Activated CD4-positive, CD25-positive, alpha-beta regulatory T cell (primary cell): ENCODE measurements around the gene GPR152.

Experiments
- DNase-seq, 4 experiments: peaks; one replicate each; lab custom pipeline; 2025; lab: John Stamatoyannopoulos, UW

The GPR152 gene

DNA sequence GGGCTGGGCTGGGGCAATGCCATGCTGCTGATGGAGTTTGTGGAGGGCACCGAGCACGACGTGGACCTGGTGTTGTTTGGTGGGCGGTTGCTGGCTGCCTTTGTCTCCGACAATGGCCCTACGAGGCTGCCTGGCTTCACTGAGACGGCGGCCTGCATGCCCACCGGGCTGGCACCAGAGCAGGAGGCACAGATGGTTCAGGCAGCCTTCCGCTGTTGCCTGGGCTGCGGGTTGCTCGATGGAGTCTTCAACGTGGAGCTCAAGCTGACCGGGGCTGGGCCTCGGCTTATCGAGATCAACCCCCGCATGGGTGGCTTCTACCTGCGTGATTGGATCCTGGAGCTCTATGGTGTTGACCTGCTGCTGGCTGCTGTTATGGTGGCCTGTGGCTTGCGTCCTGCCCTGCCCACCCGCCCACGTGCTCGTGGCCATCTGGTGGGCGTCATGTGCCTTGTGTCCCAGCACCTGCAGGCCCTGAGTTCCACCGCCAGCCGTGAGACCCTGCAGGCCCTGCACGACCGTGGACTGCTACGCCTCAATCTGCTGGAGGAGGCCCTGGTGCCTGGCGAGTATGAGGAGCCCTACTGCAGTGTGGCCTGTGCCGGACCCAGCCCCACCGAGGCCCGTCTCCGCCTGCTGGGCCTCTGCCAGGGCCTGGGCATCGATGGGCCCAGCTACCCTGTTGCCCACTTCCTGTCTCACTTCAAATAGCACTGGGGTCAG lies 28.5 kb downstream of the GPR152 start:
- DNase-seq, result no peak

DNA sequence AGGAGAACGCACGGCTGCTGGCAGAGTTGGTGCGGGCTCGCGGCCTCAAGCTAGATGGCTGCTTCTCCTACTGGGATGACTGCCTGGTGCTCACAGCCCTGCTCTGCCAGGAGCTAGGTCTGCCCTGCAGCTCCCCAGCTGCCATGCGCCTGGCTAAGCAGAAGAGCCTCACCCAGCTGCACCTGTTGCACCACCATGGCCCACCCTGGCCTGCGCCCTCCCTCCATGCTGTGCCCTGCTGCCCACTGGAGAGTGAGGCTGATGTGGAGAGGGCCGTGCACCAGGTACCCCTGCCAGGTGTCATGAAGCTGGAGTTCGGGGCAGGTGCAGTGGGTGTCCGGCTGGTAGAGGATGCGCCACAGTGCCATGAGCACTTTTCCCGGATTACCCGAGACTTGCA lies 29.1 kb downstream of the GPR152 start:
- DNase-seq, result no peak

DNA sequence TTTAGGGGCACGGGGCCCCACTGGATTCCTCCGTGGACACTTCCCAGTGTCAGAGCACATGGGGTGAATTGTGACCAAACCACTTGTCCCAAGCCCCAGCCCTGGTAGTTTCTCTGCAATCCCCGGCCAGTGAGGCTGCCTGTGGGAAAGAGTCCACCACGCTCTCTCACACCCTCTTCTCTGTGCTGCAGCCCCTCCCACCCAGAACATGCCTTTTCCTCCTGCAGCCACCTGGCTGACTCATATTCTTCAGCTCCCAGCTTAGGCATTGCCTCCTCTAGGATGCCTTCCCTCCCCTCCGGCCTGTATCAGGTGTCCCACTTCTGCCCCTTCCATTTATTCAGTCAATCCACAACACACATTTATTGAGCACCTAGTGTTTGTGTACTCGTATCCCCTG lies 29.6 kb downstream of the GPR152 start:
- no peak for DNase-seq

DNA sequence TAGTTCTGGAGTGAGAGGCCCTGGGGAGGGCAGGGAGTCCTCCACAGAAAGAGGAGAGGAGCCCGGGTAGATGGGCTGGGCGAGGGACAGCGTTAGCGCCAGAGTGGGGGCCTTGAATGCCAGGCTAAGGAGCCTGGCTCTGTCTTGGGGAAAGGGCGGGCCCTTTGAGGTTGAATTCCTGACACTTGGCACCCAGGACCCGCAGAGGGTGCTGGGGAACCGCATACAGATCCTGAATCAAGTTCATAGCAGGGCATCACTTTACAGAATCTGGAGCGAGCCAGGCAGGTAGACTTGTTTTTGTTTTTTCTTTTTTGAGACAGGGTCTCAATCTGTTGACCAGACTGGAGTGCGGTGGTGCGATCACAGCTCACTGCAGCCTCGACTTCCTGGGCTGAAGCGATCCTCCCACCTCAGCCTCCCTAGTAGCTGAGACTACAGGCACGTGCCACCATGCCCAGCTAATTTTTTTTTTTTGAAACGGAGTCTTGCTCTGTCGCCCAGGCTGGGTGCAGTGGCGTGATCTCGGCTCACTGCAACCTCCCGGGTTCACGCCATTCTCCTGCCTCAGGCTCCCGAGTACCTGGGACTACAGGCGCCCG lies 31.0 kb downstream of the GPR152 start:
- no peak for DNase-seq

DNA sequence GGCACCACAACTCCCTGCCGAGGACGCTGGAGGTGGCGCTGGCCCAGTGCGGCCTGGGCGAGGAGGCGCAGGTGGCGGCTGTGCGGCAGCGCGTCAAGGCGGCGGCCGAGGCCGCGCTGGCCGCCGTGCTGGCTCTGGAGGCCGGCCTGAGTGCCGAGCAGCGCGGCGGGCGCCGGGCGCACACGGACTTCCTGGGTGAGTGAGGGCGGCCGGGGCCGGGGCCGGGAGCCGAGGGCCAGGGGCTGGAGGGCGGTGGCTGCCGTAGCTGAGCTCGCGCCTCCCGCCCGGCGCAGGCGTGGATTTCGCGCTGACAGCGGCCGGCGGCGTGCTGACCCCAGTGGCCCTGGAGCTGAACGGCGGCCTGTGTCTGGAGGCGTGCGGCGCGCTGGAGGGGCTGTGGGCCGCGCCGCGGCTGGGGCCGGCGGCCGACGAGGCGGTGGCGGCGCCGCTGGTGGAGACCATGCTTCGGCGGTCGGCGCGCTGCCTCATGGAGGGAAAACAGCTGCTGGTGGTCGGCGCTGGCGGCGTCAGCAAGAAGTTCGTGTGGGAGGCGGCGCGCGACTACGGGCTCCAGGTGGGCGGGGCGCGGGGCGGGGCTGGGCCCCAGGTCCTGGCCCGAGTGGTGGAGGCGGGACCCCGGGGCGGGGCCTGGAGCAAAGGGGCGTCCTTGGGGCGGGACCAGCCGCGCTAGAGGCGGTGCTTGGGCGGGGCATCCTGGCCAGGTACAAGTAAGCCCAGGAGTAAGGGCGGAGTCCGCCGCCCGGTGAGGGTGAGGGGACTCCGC lies 31.7 kb downstream of the GPR152 start:
- DNase-seq, result peak; percentile 98 to 99 (median 99)

DNA sequence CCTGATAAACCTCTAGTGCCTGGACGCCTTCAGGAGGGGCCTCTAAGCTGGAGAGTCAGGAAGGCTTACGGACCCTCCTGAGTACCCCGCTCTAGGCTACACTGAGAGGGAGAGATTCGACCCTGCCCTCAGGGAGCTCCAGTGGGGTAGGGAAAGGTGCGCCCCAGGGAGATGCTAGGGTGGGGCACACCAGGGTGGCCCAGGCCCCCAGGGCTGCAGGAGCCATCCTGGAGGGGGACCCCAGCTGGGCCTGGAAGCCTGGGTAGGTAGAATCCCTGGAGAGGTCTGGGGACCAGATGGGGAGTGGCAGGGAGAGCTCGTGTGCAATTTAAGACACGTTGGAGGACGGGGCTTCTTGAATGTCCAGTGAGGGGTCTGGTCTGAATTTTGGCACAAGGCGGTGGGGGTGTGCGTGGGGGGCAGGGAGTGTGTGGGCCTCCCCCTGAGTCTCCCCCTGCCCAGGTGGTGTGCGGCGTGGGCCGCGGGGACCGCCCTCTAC lies 32.3 kb downstream of the GPR152 start:
- no peak for DNase-seq

DNA sequence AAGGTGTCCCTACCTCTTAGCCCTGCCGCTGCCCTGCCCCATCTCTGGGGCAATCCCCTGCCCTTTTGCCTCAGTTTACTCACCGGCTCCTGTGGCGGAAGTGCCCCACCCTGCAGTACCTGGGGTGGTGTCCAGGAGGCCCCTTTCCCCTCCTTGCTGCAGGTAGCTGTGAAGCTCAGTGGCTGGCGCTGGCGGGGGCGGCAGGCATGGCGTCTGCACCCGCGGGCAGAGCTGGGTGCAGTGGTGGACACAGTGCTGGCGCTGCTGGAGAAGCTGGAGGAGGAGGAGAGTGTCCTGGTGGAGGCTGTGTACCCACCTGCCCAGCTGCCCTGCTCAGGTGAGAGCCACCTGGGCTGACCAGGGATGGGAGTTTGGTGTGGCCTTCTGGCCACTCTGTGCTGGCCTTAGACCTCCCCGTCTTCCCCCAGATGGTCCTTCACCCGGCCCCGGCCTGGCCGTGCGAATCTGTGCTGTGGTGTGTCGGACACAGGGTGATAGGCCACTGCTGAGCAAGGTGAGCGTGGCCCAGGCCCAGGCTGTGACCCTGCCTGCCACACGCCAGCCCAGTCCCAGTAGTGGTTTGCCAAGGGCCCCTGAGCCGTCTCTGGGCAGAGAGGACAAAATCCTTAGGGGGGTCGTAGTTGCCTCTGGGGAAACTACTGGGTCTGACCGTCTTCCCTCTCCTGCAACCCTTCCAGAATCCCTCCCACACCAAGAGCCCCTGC lies 33.0 kb downstream of the GPR152 start:
- no peak for DNase-seq

DNA sequence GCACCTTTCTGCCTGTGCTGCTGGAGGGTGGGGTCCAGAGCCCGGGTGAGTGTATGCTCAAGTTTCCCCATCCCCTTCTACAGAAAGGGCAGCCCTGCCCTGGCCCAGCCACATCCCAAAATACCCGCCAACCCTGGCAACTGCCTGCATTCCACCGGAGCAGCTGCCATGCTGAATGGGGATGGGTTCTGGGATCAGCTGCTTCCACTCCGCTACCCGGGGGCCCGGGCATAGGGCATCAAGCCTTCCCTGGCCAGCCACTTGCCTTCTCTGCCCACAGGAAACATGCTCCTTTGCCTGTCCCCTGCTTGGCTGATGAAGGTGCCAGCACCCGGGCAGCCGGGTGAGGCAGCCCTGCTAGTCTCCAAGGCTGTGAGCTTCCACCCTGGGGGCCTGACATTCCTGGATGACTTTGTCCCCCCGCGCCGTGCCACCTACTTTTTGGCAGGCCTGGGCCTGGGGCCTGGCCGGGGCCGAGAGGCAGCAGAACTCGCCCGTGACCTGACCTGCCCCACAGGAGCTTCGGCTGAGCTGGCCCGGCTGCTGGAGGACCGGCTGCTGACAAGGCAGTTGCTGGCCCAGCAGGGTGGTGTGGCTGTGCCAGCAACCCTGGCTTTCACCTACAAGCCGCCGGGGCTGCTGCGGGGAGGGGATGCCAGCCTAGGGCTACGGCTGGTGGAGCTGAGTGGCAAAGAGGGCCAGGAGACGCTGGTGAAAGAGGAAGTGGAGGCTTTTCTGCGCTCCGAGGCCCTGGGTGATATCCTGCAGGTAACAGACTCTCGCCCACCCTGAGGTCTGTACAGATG lies 33.9 kb downstream of the GPR152 start:
- DNase-seq, result peak in 2 of 4 experiments; percentile 30 to 39

DNA sequence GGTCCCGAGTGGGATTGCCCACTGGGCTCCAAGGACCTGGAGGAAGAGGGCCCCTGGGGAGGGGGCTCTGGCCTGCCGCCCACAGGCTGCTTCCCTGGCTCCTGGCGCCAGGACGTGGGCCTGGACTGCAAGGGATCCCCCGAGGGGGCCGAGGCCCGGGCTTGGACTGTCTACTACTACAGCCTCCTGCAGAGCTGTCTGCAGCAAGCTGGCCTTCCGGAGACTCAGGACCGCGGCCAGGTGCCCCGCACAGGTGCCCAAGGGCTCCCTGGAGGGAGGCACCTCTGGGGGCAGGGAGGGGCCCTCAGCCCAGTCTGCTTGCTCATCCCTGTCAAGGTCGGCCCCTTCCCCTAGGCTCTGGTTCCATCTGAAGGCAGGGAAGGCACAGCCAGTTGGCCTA lies 35.1 kb downstream of the GPR152 start:
- DNase-seq, result no peak

DNA sequence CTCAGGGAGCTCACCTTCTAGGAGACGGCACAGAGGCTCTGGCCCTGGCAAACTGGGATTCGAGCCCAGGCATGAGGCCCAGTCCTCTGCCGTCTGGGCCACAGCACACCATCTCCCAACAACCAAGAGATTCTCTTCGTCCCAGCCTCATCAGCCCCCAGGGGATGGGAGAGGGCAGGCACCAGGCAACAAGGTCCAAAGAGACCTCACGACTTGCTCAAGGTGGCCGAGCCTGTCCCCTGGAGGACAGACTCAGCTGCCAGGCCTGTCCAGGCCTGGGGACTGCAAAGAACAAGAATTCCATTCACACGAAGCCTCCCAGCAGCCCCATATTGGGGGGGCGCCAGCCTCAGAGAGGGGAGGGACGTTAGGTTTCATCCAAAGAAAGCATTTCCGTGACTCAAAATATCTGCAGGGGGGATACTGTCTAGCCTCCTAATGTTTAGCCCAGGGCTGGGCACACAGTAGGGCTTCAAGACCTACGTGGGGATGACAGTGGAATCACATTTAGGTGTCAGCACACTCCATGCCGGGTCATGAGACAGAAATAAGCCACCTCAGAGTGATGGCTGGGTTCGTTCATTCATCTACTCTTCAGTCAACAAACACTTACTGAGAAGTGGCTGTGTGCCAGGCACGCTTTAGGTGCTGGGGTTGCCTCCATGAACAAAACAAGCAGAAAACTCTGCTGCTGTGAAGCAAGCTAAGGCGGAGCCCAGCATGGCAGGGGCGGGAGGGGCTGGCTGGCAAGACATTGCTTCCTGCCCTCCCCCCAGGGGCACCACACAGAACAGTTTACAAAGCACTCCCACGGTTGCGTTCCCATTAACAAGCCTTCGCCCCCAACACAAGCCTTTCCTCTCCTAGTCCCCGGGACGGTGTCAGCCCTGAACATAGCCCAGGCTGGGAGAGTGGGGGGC lies 35.9 kb downstream of the GPR152 start:
- peak in 3 of 4 experiments; percentile 26 to 83 (median 81) for DNase-seq

DNA sequence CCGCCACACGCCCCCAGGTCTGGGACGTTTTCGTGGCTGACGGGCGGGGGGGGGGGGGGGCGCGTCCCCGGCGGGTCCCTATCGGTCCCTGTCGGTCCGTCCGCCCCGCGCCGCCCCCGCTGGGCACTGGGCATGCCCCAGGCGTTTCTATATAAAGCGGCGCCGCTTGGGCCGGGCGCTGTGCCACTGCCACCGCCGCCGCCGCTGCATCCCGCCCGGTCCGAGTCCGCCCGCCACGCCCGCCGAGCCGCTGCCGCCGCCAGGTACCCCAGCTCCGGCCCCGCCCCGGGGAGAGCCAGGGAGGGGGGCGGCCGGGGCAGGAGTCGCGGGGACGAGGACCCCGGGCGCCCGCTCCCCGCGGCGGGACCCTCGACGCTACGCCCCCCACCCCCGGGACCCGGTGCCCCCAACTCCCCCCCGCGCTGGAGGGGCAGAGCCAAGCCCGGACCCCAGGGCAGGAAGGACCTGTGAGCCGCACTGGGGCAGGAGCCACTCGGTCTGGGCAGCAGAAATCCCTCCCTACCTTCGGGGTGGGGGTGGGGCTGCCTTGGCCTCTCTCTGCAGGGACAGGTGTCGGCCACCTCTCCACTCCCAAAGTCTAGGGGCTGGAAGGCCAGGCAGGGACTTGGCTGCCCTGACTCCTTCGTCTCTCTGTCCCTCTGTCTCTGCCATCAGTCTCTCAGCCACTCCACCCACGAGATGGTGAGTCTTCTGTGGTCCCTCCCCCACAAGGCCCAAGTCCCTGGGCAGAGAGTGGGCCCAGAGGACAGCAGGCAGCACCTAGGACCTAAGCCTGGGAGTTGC lies 36.8 kb downstream of the GPR152 start, which contains the start of gene CARNS1:
TSS of gene CARNS1 (plus strand) at position 178 of the 804 bp plus-strand sequence. CDS start at position 700, 522 bp downstream.
- DNase-seq, result no peak

DNA sequence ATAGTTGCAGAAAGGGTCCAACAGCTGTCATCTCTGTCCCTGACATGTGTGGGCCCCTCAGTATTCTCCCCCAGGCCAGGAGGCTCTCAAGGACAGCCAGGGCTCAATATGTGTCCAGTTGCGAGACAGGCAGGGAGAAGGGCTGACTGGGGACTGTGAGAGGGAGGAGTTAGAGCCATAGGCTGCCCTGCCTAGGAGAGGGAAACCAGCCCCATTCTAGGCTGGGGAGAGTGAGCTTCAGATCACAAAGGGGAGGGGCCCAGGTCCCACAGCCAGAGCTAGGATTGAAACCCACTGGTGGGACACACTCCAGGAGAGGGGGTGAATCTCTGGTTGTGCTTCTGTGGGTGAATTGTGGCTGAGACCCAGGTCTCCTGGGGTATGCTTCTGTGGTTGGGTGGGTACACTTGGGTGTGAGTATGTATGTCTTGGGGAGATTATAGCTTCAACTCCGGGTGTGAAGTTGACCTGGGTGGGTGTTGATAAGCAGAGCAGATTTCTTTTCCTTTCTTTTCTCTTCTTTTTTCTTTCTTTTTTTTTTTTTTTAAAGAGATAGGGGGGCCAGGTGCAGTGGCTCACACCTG lies 39.2 kb downstream of the GPR152 start:
- no peak for DNase-seq

DNA sequence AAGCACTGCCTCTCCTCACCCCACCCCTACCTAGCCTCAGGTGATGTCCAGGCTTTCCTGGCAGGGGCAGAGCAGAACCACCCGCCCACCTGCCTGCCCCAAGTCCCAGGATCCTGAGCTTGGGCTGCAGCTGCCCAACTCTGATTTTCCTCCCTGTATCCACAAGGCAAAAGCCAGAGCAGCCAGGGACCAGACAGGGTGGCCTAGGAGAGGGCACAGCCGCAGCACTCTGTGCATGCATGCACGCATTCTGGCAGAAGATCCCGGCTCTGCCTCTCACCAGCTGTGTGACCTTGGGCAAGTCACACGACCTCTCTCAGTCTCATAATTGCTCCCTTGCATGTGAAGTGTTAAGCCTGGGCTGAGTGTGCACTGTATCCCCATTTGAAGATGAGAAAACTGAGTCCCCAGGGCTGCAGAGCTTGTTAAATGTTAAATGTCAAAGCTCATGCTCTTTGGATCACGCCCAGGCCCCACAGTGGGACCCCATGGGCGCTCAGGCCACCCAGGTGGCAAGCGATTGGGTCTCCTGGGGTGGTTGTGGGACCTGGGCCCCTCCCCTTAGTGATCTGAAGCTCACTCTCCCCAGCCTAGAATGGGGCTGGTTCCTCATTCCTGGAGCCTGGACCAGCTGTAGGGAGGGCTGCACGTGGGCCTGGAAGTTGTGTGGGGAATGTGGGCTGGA lies 39.9 kb downstream of the GPR152 start:
- no peak for DNase-seq

DNA sequence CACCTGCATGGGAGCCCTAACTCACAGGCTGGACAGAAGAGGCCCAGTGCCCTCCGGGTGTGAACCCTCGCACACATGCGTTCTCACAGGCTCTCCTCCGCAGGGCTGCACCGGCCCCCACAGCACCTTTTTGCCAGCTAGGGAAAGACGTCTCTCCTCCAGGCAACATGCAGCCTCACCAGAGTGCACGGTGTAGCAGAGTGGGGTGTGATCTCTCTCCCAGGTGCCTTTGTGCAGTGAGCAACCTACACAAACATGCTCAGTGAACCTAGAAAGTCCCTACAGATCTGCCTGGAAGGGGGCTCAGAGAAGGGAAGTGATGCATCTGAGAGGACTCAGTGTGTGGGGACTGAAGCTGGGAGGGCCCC lies 40.8 kb downstream of the GPR152 start:
- no peak for DNase-seq

DNA sequence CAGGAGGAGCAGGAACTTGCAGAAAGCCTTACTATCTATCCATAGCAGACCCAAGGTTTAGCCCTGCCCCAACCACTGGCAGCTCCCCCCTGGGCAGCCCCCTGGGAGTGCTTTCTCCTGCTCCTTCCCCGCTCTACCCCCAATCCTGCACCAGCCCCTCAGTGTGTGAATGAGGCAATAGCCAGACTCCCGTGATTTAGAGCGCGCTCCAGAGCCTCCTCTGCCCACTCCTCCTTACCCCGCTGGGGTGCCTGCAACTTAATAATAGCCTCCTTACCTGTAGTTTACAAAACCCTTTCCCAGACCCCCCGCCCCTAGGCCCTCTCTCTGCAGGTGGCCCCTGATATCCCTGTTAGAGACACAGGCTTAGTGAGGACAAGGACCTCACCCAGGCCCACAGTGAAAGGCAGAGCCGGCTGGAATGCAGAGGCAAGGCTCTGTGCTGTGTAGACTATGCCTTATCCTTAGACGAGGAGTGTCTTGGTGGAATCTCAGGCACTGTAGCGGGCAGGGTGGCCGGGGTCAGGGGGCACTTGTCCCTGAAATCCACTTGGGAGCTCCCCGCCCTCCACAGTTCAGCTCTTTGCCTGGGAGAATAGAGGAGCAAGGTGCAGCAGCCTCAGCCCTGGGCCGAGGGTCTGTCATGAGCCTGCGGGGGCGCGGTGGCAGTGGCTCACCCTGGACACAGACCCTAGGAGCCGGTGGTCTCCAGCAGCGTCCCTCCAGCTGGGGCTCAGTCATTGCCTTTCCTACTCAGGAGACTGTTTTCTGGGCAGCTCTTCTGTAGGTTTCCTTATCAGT lies 41.3 kb downstream of the GPR152 start:
- no peak for DNase-seq

DNA sequence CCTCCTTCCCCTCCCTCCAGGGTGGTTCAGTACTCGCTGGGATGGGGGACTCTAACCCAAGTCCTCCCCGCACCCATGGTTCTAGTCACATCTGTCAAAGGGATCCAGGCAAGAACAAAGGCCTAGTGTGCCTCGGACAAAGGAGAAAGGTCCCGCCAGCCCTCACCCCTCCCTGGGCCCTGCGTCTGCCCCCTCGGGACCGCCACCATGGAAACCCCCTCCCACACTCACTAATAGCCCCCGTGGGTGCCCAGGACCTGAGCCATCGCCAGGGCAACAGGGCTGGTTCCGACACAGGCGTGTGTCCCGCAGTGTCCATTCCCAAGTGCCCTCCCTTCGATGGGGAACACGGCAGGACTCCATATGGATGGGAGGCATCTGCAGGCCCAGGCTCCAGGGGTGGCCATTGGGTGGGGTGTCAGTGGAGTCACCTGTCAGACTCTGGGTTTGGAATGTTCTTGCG lies 42.1 kb downstream of the GPR152 start:
- no peak for DNase-seq

DNA sequence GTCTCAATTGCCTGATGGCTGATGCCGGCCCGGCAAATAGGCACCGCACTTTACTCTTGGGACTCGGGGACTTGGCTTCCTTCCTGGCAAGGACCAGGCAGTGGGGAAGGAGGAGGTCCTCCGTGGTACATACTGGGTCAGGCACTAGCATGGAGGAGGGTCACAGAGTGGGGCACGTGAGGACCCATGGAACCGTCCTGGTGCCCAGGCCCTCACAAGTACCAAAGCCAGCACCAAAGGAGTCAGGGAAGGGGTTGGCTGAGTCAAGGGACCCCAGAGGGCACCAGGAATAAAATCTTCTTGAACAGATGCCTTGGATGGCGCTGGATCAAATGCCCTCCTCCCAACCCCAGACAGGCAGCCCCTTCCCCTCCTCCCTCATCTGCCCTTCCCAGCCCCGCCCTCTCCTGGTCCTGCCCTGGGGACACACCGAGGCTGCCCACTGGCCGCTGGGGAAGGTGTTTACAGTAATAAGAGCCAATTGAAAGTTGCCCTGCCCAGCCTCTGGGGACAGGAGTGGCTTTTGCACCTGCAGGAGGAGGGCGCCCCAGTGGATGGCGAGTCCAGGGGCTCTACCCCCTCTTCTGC lies 42.7 kb downstream of the GPR152 start:
- DNase-seq, result no peak
